Nephron progenitor cell (in vitro differentiated cells): ENCODE measurements around the gene APOBEC3G.

Experiments
- DNase-seq: peaks from one replicate; pipeline ENCODE4 v3.0.0; 2021
- H3K27ac Mint-ChIP-seq: 2 replicates; pipeline ENCODE4 v1.8.0; 2021; ENCODE audit warnings: mild to moderate bottlenecking, moderate library complexity, mixed read lengths
- H3K27me3 Mint-ChIP-seq: 2 replicates; pipeline ENCODE4 v1.8.0; 2021; ENCODE audit warnings: mild to moderate bottlenecking, low read depth, mixed read lengths; ENCODE audit not compliant: poor library complexity
- H3K36me3 Mint-ChIP-seq: 2 replicates; pipeline ENCODE4 v1.8.0; 2021; ENCODE audit warnings: low read depth, mixed read lengths
- H3K4me1 Mint-ChIP-seq: 2 replicates; pipeline ENCODE4 v1.8.0; 2021; ENCODE audit warnings: mixed read lengths
- H3K4me3 Mint-ChIP-seq: 2 replicates; pipeline ENCODE4 v1.8.0; 2021; ENCODE audit warnings: mild to moderate bottlenecking, moderate library complexity, mixed read lengths
- H3K9me3 Mint-ChIP-seq: 2 replicates; pipeline ENCODE4 v1.8.0; 2021; ENCODE audit warnings: mild to moderate bottlenecking, moderate library complexity, mixed read lengths
- TF ChIP-seq, protein P1 (sequence below): fragments of 200-600 bp; sonication (generic); IDR thresholded peaks from 2 replicates; pipeline ENCODE4 v1.5.0; 2021; ENCODE audit warnings: antibody characterized with exemption

The APOBEC3G gene

DNA sequence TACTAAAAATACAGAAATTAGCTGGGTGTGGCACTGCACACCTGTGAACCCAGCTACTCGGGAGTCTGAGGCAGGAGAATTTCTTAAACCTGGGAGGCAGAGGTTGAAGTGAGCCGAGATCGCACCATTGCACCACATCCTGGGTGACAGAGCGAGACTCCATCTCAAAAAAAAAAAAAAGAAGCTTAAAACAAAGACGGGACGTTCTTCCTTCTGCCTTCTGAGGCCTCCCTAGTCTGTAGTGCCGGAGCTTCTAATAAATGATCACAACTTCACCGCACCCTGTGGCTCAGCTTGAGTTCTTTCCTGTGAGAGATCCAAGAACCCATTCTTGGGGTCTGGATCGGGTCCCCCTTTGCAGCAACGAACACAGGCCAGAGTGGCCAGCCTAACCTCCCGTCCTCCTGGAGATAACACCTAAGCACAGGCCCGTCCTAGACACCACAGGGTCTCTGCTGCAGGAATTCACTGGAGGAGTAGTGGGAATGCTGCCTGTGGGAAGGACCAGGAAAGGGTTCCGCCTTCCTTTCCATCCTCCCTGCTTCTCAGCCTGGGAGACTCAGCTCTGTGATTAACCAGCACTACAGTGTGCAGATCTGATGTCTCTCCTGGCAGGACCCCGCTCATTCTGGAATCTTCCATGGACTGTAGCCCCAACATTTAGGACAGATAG lies 17.8 kb downstream of the APOBEC3G start:
- Mint-ChIP-seq H3K9me3 (no peaks in the 10 kb centered on the region), H3K4me1 (peaks cover 71% of the 10 kb centered on the region), H3K36me3 (no peaks in the 10 kb centered on the region), H3K4me3 (no peak overlapping the region), H3K27me3 (peaks cover 3% of the 10 kb centered on the region), H3K27ac (peak overlapping the region; percentile 68)
- DNase-seq, result no peak
- TF ChIP-seq, protein P1, sequence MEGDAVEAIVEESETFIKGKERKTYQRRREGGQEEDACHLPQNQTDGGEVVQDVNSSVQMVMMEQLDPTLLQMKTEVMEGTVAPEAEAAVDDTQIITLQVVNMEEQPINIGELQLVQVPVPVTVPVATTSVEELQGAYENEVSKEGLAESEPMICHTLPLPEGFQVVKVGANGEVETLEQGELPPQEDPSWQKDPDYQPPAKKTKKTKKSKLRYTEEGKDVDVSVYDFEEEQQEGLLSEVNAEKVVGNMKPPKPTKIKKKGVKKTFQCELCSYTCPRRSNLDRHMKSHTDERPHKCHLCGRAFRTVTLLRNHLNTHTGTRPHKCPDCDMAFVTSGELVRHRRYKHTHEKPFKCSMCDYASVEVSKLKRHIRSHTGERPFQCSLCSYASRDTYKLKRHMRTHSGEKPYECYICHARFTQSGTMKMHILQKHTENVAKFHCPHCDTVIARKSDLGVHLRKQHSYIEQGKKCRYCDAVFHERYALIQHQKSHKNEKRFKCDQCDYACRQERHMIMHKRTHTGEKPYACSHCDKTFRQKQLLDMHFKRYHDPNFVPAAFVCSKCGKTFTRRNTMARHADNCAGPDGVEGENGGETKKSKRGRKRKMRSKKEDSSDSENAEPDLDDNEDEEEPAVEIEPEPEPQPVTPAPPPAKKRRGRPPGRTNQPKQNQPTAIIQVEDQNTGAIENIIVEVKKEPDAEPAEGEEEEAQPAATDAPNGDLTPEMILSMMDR, result no peak

DNA sequence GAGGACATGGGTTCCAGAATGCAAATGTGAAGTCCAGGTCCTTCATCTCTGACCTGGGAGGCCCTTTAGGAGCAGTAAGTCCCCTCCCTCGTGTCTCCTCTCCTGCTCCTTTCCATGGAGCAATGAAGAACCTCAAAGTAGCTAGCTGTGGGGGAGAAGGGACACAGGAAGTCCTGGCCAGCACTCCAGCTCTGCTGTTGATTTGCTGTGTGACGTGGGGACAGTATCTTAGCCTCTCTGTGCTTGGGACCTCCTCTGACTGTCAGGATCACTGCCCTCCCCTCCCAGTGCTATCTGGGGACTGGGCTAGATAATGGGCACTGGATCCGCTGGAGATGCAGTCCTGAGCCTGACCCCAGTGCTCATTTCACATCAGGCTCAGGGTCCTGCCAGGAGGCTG lies 18.9 kb downstream of the APOBEC3G start:
- Mint-ChIP-seq H3K9me3 (no peaks in the 10 kb centered on the region), H3K27me3 (peaks cover 3% of the 10 kb centered on the region), H3K4me1 (peaks cover 79% of the 10 kb centered on the region), H3K27ac (no peak overlapping the region), H3K36me3 (no peaks in the 10 kb centered on the region), H3K4me3 (no peak overlapping the region)
- TF ChIP-seq, protein P1, result no peak
- DNase-seq, result no peak

- TF ChIP-seq, protein P1, result no peak
- Mint-ChIP-seq H3K36me3 (no peaks in the 10 kb centered on the region), H3K27me3 (peaks cover 3% of the 10 kb centered on the region), H3K4me3 (peak within 1 kb of the TSS; percentile 40), H3K4me1 (peaks cover 80% of the 10 kb centered on the region), H3K27ac (peak within 1 kb of the TSS; percentile 96), H3K9me3 (no peaks in the 10 kb centered on the region)
- DNase-seq, result no peak
These were observed 20.3 kb downstream of the APOBEC3G start, which contains the start of gene APOBEC3H for GRCh38 chr22:39097098-39098020. Gene APOBEC3H, plus strand, starts transcription at chr22:39097244. Its CDS starts 3,035 bp downstream, at chr22:39100279.

GRCh38 chr22:39098026-39098425 lies 21.0 kb downstream of the APOBEC3G start:
- Mint-ChIP-seq H3K9me3 (no peaks in the 10 kb centered on the region), H3K36me3 (no peaks in the 10 kb centered on the region), H3K27me3 (peaks cover 7% of the 10 kb centered on the region), H3K4me1 (peaks cover 74% of the 10 kb centered on the region), H3K27ac (peak overlapping the region; percentile 96), H3K4me3 (peak overlapping the region; percentile 40)
- DNase-seq, result no peak
- TF ChIP-seq, protein P1, result no peak

DNA sequence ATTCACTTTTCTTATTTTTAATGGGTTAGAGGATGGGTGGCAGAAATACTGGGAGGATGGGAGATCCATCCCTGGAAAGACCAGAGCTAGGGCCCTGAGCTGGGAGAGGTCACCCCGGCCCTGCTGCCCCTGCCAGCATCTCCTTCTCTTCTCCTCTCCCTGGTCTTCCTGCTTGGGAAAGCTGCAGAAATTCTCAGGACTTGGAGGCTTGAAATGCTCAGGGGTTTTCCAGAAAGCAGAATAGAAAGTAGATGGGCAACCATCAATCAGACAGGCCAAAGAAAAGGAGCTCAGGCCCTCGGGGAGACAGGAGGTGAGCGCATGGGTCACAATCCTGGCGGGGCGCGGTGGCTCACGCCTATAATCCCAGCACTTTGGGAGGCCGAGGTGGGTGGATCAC lies 21.5 kb downstream of the APOBEC3G start:
- TF ChIP-seq, protein P1, result no peak
- Mint-ChIP-seq H3K4me1 (peaks cover 77% of the 10 kb centered on the region), H3K9me3 (no peaks in the 10 kb centered on the region), H3K4me3 (no peak overlapping the region), H3K27ac (peak overlapping the region; percentile 96), H3K36me3 (no peaks in the 10 kb centered on the region), H3K27me3 (peaks cover 7% of the 10 kb centered on the region)
- no peak for DNase-seq
